ENCODE measurements around the gene PTX4. TPM values are rescaled to one million over a fixed set of nuclear protein-coding genes. Genes with fewer than 3 reads are reported as not detected.

Gene PTX4
- total and polyA plus RNA-seq, 9 of the 15 experiments (the other 6 are each of a cell fraction or from before 2014, with no cell fraction given), result 0.11 TPM; not detected in 8

DNA sequence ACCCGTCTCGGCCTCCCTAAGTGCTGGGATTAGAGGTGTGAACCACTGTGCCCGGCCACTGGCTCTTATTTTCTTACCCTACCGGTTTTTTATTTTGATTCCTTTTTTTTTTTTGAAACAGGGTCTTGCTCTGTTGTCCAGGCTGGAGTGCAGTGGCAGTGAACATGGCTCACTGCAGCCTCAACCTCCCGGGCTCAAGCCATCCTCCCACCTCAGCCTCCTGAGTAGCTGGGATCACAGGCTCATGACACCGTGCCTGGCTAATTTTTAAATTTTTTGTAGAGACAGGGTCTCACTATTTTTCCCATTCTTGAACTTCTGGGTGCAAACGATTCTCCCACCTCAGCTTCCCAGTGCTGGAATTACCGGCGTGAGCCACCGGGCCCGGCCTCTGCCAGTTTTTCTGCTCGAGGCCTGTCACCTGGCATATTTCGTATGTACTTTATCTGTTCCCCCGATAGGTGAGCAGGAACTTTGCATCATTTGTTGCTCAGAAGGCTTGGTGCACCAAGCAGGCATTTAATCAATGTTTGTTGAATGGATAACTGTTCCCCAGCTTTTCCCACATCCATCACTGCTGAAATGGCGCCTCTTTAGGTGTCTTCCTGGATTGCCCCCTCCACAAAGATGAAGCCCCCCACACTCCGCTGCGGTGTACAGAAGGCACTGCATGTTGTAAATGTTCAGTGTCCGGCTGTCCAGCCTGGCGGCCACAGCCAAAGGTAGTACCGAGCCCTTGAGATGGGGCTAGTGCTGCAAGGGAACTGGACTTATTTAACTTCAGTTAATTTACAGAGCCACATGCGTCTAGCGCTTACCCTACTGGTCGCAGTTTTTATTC lies 3.6 kb upstream of the PTX4 start (continued):
- peak; percentile 11; the same call in 1 of the 2 replicates for TF ChIP-seq RNF2 (IDR thresholded peaks at IDR 0.05)
- TF ChIP-seq EHMT2 (IDR thresholded peaks at IDR 0.05), result no peak
- peak; percentile 93; the same call in 1 of the 2 replicates for TF ChIP-seq FOXK1 (CRISPR knock-in tag; IDR thresholded peaks at IDR 0.05; ENCODE audit: borderline replicate concordance)
- 0 out of 2 replicates have a peak, but pooled peaks have one; percentile 69 for TF ChIP-seq HDAC8 (tag; IDR thresholded peaks at IDR 0.05)
- no peak for TF ChIP-seq SMARCB1 (IDR thresholded peaks at IDR 0.05; ENCODE audit: insufficient read length, low read depth)
- no peak for TF ChIP-seq KLF16 (IDR thresholded peaks at IDR 0.05)
- TF ChIP-seq RFX5 (IDR thresholded peaks at IDR 0.05; ENCODE audit: low read depth, low read length), result 0 out of 2 replicates have a peak, but pooled peaks have one; percentile 39
- peak; percentile 76; the same call in 1 of the 2 replicates for TF ChIP-seq KAT7 (CRISPR knock-in tag; IDR thresholded peaks at IDR 0.05; ENCODE audit: borderline replicate concordance)
- no peak for TF ChIP-seq KLF1 (tag; IDR thresholded peaks at IDR 0.05)
- TF ChIP-seq PML (IDR thresholded peaks at IDR 0.05; ENCODE audit: low read length), result 0 out of 2 replicates have a peak, but pooled peaks have one; percentile 24
- TF ChIP-seq LCOR (CRISPR knock-in tag; IDR thresholded peaks at IDR 0.05), result 0 out of 2 replicates have a peak, but pooled peaks have one; percentile 54
- TF ChIP-seq, protein P1, sequence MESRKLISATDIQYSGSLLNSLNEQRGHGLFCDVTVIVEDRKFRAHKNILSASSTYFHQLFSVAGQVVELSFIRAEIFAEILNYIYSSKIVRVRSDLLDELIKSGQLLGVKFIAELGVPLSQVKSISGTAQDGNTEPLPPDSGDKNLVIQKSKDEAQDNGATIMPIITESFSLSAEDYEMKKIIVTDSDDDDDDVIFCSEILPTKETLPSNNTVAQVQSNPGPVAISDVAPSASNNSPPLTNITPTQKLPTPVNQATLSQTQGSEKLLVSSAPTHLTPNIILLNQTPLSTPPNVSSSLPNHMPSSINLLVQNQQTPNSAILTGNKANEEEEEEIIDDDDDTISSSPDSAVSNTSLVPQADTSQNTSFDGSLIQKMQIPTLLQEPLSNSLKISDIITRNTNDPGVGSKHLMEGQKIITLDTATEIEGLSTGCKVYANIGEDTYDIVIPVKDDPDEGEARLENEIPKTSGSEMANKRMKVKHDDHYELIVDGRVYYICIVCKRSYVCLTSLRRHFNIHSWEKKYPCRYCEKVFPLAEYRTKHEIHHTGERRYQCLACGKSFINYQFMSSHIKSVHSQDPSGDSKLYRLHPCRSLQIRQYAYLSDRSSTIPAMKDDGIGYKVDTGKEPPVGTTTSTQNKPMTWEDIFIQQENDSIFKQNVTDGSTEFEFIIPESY (CRISPR knock-in tag; IDR thresholded peaks at IDR 0.05), result 0 out of 2 replicates have a peak, but pooled peaks have one; percentile 28
- peak in 1 of 2 experiments; percentile 15; a peak in 1 of 4 replicates for TF ChIP-seq MAZ (CRISPR knock-in tag; conservative IDR thresholded peaks at IDR 0.05 in 1 of 2, IDR thresholded peaks at IDR 0.05 in 1 of 2)
